Measurements from ENCODE around the gene MAMLD1. TPM values are rescaled to one million over a fixed set of nuclear protein-coding genes. Genes with fewer than 3 reads are reported as not detected.

Gene MAMLD1
- total and polyA plus RNA-seq, 2 experiments from 2014 or later: 2.1 to 2.4 TPM

- no peaks in the 10 kb centered on the region for H4K20me1 ChIP-seq (ENCODE audit: insufficient read depth, poor library complexity, severe bottlenecking)
- no peaks in the 10 kb centered on the region for H3K36me3 ChIP-seq (replicated peaks; ENCODE audit: insufficient read depth, low read depth)
- TF ChIP-seq CTCF (IDR thresholded peaks at IDR 0.05; ENCODE audit: poor library complexity) (no peak), EZH2phosphoT487 (IDR thresholded peaks at IDR 0.05; ENCODE audit: low read depth, severe bottlenecking, unreplicated experiment) (no peak), EZH2 (IDR thresholded peaks at IDR 0.05; ENCODE audit: borderline replicate concordance) (no peak)
- no peak overlapping the region for H3K27ac ChIP-seq
- H3K9me2 ChIP-seq (replicated peaks; ENCODE audit: insufficient read depth): no peaks in the 10 kb centered on the region
- no peaks in the 10 kb centered on the region for H3K27me3 ChIP-seq
- H3K4me1 ChIP-seq (ENCODE audit: insufficient read depth): no peaks in the 10 kb centered on the region
- H3K4me2 ChIP-seq: no peak overlapping the region
- H3K9me3 ChIP-seq (ENCODE audit: low read depth): no peaks in the 10 kb centered on the region
- no peak for DNase-seq (ENCODE audit: low spot score)
- 80% methylated on average over 5 of the region's 5 CpGs for WGBS (ENCODE audit: low lambda C conversion rate, missing lambda C conversion rate)
- H3K4me3 ChIP-seq: no peak overlapping the region
- H2AFZ ChIP-seq: no peak overlapping the region
- no peaks in the 10 kb centered on the region for H3K79me2 ChIP-seq
Observed at GRCh38 chrX:150449313-150449712, 86.2 kb downstream of the MAMLD1 start.

DNA sequence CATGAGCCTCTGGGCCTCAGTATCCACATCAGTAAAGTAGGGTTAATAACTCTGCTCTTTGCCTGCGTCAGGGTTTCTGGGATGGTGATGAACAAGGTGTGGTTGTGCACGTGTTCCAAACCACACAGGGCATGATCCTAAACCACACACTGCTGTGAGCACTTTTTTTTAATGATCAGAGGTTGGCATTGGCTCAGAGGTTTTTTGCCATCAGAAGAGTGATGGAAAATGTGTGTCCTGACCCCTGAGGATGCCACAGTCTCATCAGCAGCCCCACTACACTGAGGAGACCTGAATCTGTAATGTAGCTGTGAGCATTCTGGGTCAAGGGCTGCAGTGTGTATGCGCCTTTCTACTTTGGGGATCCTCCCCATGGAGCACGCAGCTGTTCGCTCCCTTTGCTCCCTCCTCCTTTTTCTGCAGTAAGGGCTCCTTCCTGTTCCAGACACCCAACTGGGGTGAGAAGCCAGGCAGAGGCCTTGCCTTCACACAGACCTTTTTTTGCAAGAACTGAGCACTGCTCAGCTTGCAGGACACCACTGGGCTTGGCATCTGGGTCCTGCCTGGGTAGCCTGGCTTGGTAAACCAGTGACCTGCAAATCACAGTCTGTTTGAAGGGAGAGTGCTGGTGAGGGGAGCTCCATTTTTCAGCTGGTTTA, 87.5 kb downstream of the MAMLD1 start:
- no peaks in the 10 kb centered on the region for H3K9me2 ChIP-seq (replicated peaks; ENCODE audit: insufficient read depth)
- 78% methylated on average over 5 of the region's 5 CpGs for WGBS (ENCODE audit: low lambda C conversion rate, missing lambda C conversion rate)
- DNase-seq (ENCODE audit: low spot score): no peak
- H3K4me1 ChIP-seq (ENCODE audit: insufficient read depth): no peaks in the 10 kb centered on the region
- no peaks in the 10 kb centered on the region for H3K36me3 ChIP-seq (replicated peaks; ENCODE audit: insufficient read depth, low read depth)
- no peaks in the 10 kb centered on the region for H4K20me1 ChIP-seq (ENCODE audit: insufficient read depth, poor library complexity, severe bottlenecking)
- TF ChIP-seq EZH2 (IDR thresholded peaks at IDR 0.05; ENCODE audit: borderline replicate concordance) (no peak), EZH2phosphoT487 (IDR thresholded peaks at IDR 0.05; ENCODE audit: low read depth, severe bottlenecking, unreplicated experiment) (no peak), CTCF (IDR thresholded peaks at IDR 0.05; ENCODE audit: poor library complexity) (no peak)
- no peaks in the 10 kb centered on the region for H3K9me3 ChIP-seq (ENCODE audit: low read depth)
- no peak overlapping the region for H3K4me3 ChIP-seq
- no peaks in the 10 kb centered on the region for H3K79me2 ChIP-seq
- no peak overlapping the region for H3K4me2 ChIP-seq
- H3K27ac ChIP-seq: no peak overlapping the region
- no peaks in the 10 kb centered on the region for H3K27me3 ChIP-seq
- H2AFZ ChIP-seq: no peak overlapping the region

GRCh38 chrX:150451953-150452352, 88.8 kb downstream of the MAMLD1 start:
- H3K9me3 ChIP-seq (ENCODE audit: low read depth): no peaks in the 10 kb centered on the region
- H4K20me1 ChIP-seq (ENCODE audit: insufficient read depth, poor library complexity, severe bottlenecking): no peaks in the 10 kb centered on the region
- no peak overlapping the region for H3K27ac ChIP-seq
- no peak overlapping the region for H2AFZ ChIP-seq
- no peak for DNase-seq (ENCODE audit: low spot score)
- no peak overlapping the region for H3K4me3 ChIP-seq
- H3K36me3 ChIP-seq (replicated peaks; ENCODE audit: insufficient read depth, low read depth): no peaks in the 10 kb centered on the region
- no peaks in the 10 kb centered on the region for H3K27me3 ChIP-seq
- H3K4me2 ChIP-seq: no peak overlapping the region
- WGBS (ENCODE audit: low lambda C conversion rate, missing lambda C conversion rate): 76% methylated on average over 3 of the region's 3 CpGs
- no peaks in the 10 kb centered on the region for H3K9me2 ChIP-seq (replicated peaks; ENCODE audit: insufficient read depth)
- no peaks in the 10 kb centered on the region for H3K79me2 ChIP-seq
- no peaks in the 10 kb centered on the region for H3K4me1 ChIP-seq (ENCODE audit: insufficient read depth)
- TF ChIP-seq EZH2phosphoT487 (IDR thresholded peaks at IDR 0.05; ENCODE audit: low read depth, severe bottlenecking, unreplicated experiment) (no peak), CTCF (IDR thresholded peaks at IDR 0.05; ENCODE audit: poor library complexity) (no peak), EZH2 (IDR thresholded peaks at IDR 0.05; ENCODE audit: borderline replicate concordance) (no peak)
